Endothelial cell of umbilical vein (primary cell): ENCODE data around the gene SESN1. TPM values are rescaled to one million over a fixed set of nuclear protein-coding genes. Genes with fewer than 3 reads are reported as not detected.

Experiments
- BruUV-seq: library from RNA; stranded (reverse); fragments of 400-500 nt; replicated peaks from 2 replicates; lab custom pipeline; 2021; lab: Mats Ljungman, UMichigan
- CTCF ChIA-PET: fragments of 300-600, 350-600 bp; sonication (Branson Sonifier 250); formaldehyde crosslinking; loops from one replicate; lab custom pipeline; 2021; ENCODE audit warnings: antibody characterized with exemption, inconsistent platforms; lab: Charles Lee
- POLR2A ChIA-PET: fragments of 300-600, 350-600 bp; sonication (Branson Sonifier 250); formaldehyde crosslinking; loops from one replicate; lab custom pipeline; 2021; ENCODE audit warnings: antibody characterized with exemption, inconsistent platforms; lab: Charles Lee
- DNase-seq: peaks from one replicate; pipeline ENCODE4 v3.0.0-alpha.2; 2011; ENCODE audit warnings: low read depth, low spot score
- FAIRE-seq: peaks from 2 replicates; lab custom pipeline; 2011; peaks lifted over from hg19 to GRCh38; lab: Jason Lieb, UNC
- H2AFZ ChIP-seq: 2 replicates; pipeline ENCODE4 v1.6.0; 2012; ENCODE audit warnings: low read depth, low read length, control low read depth, inconsistent platforms
- H3K27ac ChIP-seq: 2 replicates; pipeline ENCODE4 v1.5.1; 2011; ENCODE audit warnings: low read depth, mild to moderate bottlenecking, control low read depth, low read length, moderate library complexity; ENCODE audit not compliant: insufficient read depth
- H3K27me3 ChIP-seq, 2 experiments: 2 replicates each; pipeline versions ENCODE4 v1.6.0 to v1.6.1; 2011; ENCODE audit warnings: low read length in 2 of 2, mixed read lengths in 1 of 2; ENCODE audit not compliant: control insufficient read depth in 2 of 2, insufficient read depth in 2 of 2
- H3K36me3 ChIP-seq, 2 experiments: 2 replicates in 1 of 2; 3 replicates in 1 of 2; pipeline ENCODE4 v1.5.1; 2011; ENCODE audit warnings: low read length in 2 of 2, mild to moderate bottlenecking in 1 of 2, moderate library complexity in 1 of 2; ENCODE audit not compliant: control insufficient read depth in 2 of 2, insufficient read depth in 2 of 2; ENCODE audit errors: extremely low read depth in 1 of 2
- H3K4me1 ChIP-seq: 3 replicates; pipeline ENCODE4 v1.5.1; 2011; ENCODE audit warnings: mild to moderate bottlenecking, low read length; ENCODE audit not compliant: control insufficient read depth, insufficient read depth; ENCODE audit errors: extremely low read depth
- H3K4me2 ChIP-seq: 2 replicates; pipeline ENCODE4 v1.6.1; 2011; ENCODE audit warnings: low read length, control low read depth, mixed read lengths; ENCODE audit not compliant: insufficient read depth
- H3K4me3 ChIP-seq, 3 experiments: fragments of 200-600 bp in 1 of 3; sonication (generic), shearing (Covaris generic) in 1 of 3; replicated peaks in 1 of 3; 2 replicates each; pipeline ENCODE4 v1.5.1; 2011 to 2016; ENCODE audit warnings: control low read depth in 3 of 3, low read length in 3 of 3, mild to moderate bottlenecking in 2 of 3, inconsistent platforms in 1 of 3, low read depth in 1 of 3, moderate library complexity in 1 of 3; ENCODE audit not compliant: insufficient read depth in 1 of 3
- H3K79me2 ChIP-seq: 2 replicates; pipeline ENCODE4 v1.6.0; 2012; ENCODE audit warnings: low read length, inconsistent platforms; ENCODE audit not compliant: control insufficient read depth, insufficient read depth
- H3K9ac ChIP-seq: replicated peaks from 2 replicates; pipeline ENCODE3; 2011; ENCODE audit warnings: low read length, control low read depth; ENCODE audit not compliant: insufficient read depth; ENCODE audit errors: extremely low read depth
- H3K9me1 ChIP-seq: replicated peaks from 3 replicates; pipeline ENCODE4 v1.6.0; 2011; ENCODE audit warnings: mild to moderate bottlenecking, low read length; ENCODE audit not compliant: control insufficient read depth, insufficient read depth; ENCODE audit errors: extremely low read depth
- H3K9me3 ChIP-seq: replicated peaks from 2 replicates; pipeline ENCODE4 v1.5.1; 2012; ENCODE audit warnings: low read length, inconsistent platforms; ENCODE audit not compliant: control insufficient read depth, insufficient read depth
- H4K20me1 ChIP-seq: replicated peaks from 2 replicates; pipeline ENCODE3; 2011; ENCODE audit warnings: mild to moderate bottlenecking, low read length; ENCODE audit not compliant: control insufficient read depth, insufficient read depth; ENCODE audit errors: extremely low read depth
- EZH2 ChIP-seq: IDR thresholded peaks from 2 replicates; pipeline ENCODE4 v1.6.1; 2012; ENCODE audit warnings: borderline replicate concordance, low read depth, mild to moderate bottlenecking, moderate library complexity, low read length, inconsistent platforms; ENCODE audit not compliant: severe bottlenecking
- FOS ChIP-seq: IDR thresholded peaks from 2 replicates; pipeline ENCODE4 v1.6.1; 2011; ENCODE audit warnings: mild to moderate bottlenecking, low read length, moderate library complexity, borderline replicate concordance; ENCODE audit not compliant: insufficient read depth
- GATA2 ChIP-seq: IDR thresholded peaks from 2 replicates; pipeline ENCODE4 v1.7.0; 2011; ENCODE audit warnings: low read depth, mild to moderate bottlenecking, moderate library complexity, mixed read lengths, low read length; ENCODE audit not compliant: insufficient read length, insufficient read depth
- JUN ChIP-seq: IDR thresholded peaks from 2 replicates; pipeline ENCODE4 v1.6.1; 2011; ENCODE audit warnings: borderline replicate concordance, low read depth; ENCODE audit not compliant: insufficient read length, insufficient read depth
- MYC ChIP-seq: IDR thresholded peaks from one replicate; pipeline ENCODE4 v1.6.1; 2011; ENCODE audit warnings: mild to moderate bottlenecking, low read depth, low read length
- POLR2A ChIP-seq: IDR thresholded peaks from 2 replicates; pipeline ENCODE4 v1.6.1; 2012; ENCODE audit warnings: low read depth, mild to moderate bottlenecking, control low read depth, low read length
- POLR2AphosphoS5 ChIP-seq: IDR thresholded peaks from 2 replicates; pipeline ENCODE4 v1.6.1; 2012; ENCODE audit warnings: low read depth, mild to moderate bottlenecking, control low read depth, low read length, moderate library complexity; ENCODE audit not compliant: insufficient read depth
- dilution Hi-C: fragments of 300-500 bp; cut with MboI; formaldehyde crosslinking; loops from one replicate; pipeline ENCODE4 v1.15.0; 2019; ENCODE audit warnings: low sequenced_read_pairs; ENCODE audit not compliant: extremely low pct_ligation_motif_present
- intact Hi-C: fragments of 100-400 bp; cut with micrococcal nuclease; formaldehyde crosslinking; loops from one replicate; pipeline ENCODE4 v1.10.0; 2022
- polyA plus RNA-seq, 4 experiments: library from polyadenylated mRNA; depleted of rRNA in 3 of 4; stranded (reverse) in 3 of 4; unstranded in 1 of 4; fragments of >200 nt; gene quantifications; 2 replicates each; pipeline versions ENCODE4 v1.2.1 to v1.2.3, GENCODE V29; 2011 to 2012; ENCODE audit warnings: missing spikeins in 1 of 4
- total RNA-seq: library from RNA; stranded (reverse); gene quantifications from 2 replicates; pipeline ENCODE4 v1.2.3, GENCODE V29; 2021
- TF ChIP-seq, protein P1 (sequence below): IDR thresholded peaks from 2 replicates; pipeline ENCODE4 v1.6.1; 2011; ENCODE audit not compliant: insufficient read depth, insufficient read length
- TF ChIP-seq, protein P2 (sequence below), 2 donors: IDR thresholded peaks; 1 replicate in 1 of 2; 2 replicates in 1 of 2; pipeline ENCODE4 v1.5.1; 2011; ENCODE audit warnings: low read length in 2 of 2, mild to moderate bottlenecking in 2 of 2, moderate library complexity in 2 of 2, control low read depth in 1 of 2, inconsistent platforms in 1 of 2, low read depth in 1 of 2; ENCODE audit not compliant: insufficient read depth in 1 of 2; ENCODE audit errors: extremely low read depth in 1 of 2

Gene SESN1
- total and polyA plus RNA-seq, 2 donors (not counting 3 experiments of a cell fraction or from before 2014, with no cell fraction given) = 7.1 to 15.6 TPM

DNA sequence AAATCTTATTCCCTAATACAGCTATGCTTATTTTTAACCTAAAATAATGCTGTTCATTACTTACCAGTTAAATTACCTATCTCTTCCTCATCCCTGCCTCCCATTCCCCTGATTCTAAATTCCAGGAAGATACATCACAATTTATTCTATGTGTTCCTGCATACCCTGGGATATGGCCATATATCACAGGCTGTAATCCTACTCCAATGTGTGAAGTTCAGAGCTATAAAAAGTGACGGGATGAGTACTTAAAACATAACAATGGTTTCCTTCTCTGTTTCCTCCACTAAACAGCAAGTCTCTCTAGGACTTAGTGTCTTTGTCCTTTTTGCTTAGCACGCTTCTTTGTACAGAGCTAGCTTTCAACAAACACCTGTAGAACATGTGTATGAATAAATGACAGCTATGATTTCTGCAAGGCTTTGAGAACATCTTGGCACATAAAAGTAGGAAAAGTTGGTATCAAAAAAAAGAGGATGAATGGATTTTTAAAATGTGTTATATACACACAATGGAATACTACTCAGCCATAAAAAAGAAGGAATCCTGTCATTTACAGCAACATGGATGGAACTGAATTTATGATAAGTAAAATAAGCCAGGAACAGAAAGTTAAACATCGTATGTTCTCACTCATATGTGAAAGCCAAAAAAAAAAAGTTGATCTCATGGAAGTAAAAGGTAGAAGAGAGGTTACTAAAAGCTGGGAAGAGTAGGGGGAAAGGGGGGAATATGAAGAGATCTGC, 45.8 kb downstream of the SESN1 start:
- FAIRE-seq (no peak), DNase-seq (no peak)
- Histone ChIP-seq H3K79me2 (no peaks in the 10 kb centered on the region), H3K4me2 (no peak overlapping the region), H3K4me1 (no peaks in the 10 kb centered on the region), H2AFZ (no peak overlapping the region), H3K36me3 (no peaks in the 10 kb centered on the region), H4K20me1 (no peaks in the 10 kb centered on the region), H3K9me3 (no peaks in the 10 kb centered on the region), H3K27ac (no peak overlapping the region), H3K9ac (no peak overlapping the region), H3K4me3 (no peak overlapping the region), H3K9me1 (no peaks in the 10 kb centered on the region), H3K27me3 (no peaks in the 10 kb centered on the region)
- ChIA-PET CTCF (interaction anchor here (0.9 to 1.7 kb wide), 4 partner anchors 9 to 155 kb away, joined by 3 to 11 read pairs (median 6); no protein-coding TSS in a partner anchor), POLR2A (interaction anchor here (0.7 kb wide), 2 partner anchors 46 to 175 kb away, joined by 3 read pairs; partner anchors contain the start of gene SESN1)
- BruUV-seq = no TSS peak
- TF ChIP-seq FOS (no peak), POLR2AphosphoS5 (no peak), EZH2 (no peak), JUN (no peak), MYC (no peak), POLR2A (no peak), GATA2 (no peak)
- TF ChIP-seq, protein P1, sequence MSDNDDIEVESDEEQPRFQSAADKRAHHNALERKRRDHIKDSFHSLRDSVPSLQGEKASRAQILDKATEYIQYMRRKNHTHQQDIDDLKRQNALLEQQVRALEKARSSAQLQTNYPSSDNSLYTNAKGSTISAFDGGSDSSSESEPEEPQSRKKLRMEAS = no peak
- TF ChIP-seq, protein P2, sequence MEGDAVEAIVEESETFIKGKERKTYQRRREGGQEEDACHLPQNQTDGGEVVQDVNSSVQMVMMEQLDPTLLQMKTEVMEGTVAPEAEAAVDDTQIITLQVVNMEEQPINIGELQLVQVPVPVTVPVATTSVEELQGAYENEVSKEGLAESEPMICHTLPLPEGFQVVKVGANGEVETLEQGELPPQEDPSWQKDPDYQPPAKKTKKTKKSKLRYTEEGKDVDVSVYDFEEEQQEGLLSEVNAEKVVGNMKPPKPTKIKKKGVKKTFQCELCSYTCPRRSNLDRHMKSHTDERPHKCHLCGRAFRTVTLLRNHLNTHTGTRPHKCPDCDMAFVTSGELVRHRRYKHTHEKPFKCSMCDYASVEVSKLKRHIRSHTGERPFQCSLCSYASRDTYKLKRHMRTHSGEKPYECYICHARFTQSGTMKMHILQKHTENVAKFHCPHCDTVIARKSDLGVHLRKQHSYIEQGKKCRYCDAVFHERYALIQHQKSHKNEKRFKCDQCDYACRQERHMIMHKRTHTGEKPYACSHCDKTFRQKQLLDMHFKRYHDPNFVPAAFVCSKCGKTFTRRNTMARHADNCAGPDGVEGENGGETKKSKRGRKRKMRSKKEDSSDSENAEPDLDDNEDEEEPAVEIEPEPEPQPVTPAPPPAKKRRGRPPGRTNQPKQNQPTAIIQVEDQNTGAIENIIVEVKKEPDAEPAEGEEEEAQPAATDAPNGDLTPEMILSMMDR (IDR thresholded peaks at IDR 0.05; ENCODE audit: extremely low read depth in 1 of 2, insufficient read depth in 1 of 2, low read depth in 1 of 2, low read length in 2 of 2) = no peak
- intact Hi-C loops = no loop called here
- dilution Hi-C loops = no loop called here
